Measurements from ENCODE around the gene HDAC11. TPM values are rescaled to one million over a fixed set of nuclear protein-coding genes. Genes with fewer than 3 reads are reported as not detected.

Gene HDAC11
- total and polyA plus RNA-seq, 4 donors: 2.5 to 9.0 (median 3.2) TPM

- Histone ChIP-seq H3K4me3 (ENCODE audit: low read depth in 1 of 3, low read length in 3 of 3) (no peak overlapping the region), H3K4me1 (ENCODE audit: control insufficient read depth in 4 of 4, insufficient read depth in 4 of 4, low read length in 3 of 4) (peaks cover 0 to 4% (median 2%) of the 10 kb centered on the region in 4 donors), H3K9me3 (ENCODE audit: control insufficient read depth in 4 of 4, low read length in 3 of 4) (no peaks in the 10 kb centered on the region), H3K36me3 (ENCODE audit: control insufficient read depth in 4 of 4, insufficient read depth in 3 of 4, low read depth in 1 of 4, low read length in 3 of 4) (no peaks in the 10 kb centered on the region), H3K27me3 (ENCODE audit: control insufficient read depth in 4 of 4, insufficient read depth in 4 of 4, low read length in 3 of 4) (no peaks in the 10 kb centered on the region), H3K27ac (ENCODE audit: low read depth in 1 of 2, low read length in 2 of 2) (no peak overlapping the region), H3K9ac (ENCODE audit: low read depth in 1 of 2, low read length in 2 of 2) (no peak overlapping the region)
- TF ChIP-seq RAD21 (IDR thresholded peaks at IDR 0.05) (peak in 1 of 2 donors; percentile 52), FOXA2 (IDR thresholded peaks at IDR 0.05) (no peak), CTCF (IDR thresholded peaks at IDR 0.05; ENCODE audit: low read depth, low read length, missing input control) (peak; percentile 35), TAF1 (conservative IDR thresholded peaks at IDR 0.05) (no peak), ATF3 (IDR thresholded peaks at IDR 0.05) (no peak), RXRA (IDR thresholded peaks at IDR 0.05) (no peak)
- WGBS: 86% methylated on average over 15 of the region's 15 CpGs
- DNase-seq (ENCODE audit: low spot score): no peak
These were observed 20.2 kb downstream of the HDAC11 start for GRCh38 chr3:13500133-13500885.

- no peak for DNase-seq (ENCODE audit: low spot score)
- H3K4me1 ChIP-seq (ENCODE audit: control insufficient read depth in 4 of 4, insufficient read depth in 4 of 4, low read length in 3 of 4): peaks cover 0 to 4% (median 2%) of the 10 kb centered on the region in 4 donors
- no peak for TF ChIP-seq CTCF (IDR thresholded peaks at IDR 0.05; ENCODE audit: low read depth, low read length, missing input control)
- no peak for TF ChIP-seq TAF1 (conservative IDR thresholded peaks at IDR 0.05)
- no peak for TF ChIP-seq RXRA (IDR thresholded peaks at IDR 0.05)
- TF ChIP-seq HNF4G (IDR thresholded peaks at IDR 0.05): no peak
- no peaks in the 10 kb centered on the region for H3K9me3 ChIP-seq (ENCODE audit: control insufficient read depth in 4 of 4, low read length in 3 of 4)
- no peak overlapping the region for H3K4me3 ChIP-seq (ENCODE audit: low read depth in 1 of 3, low read length in 3 of 3)
- H3K27ac ChIP-seq (ENCODE audit: low read depth in 1 of 2, low read length in 2 of 2): no peak overlapping the region
- no peak overlapping the region for H3K9ac ChIP-seq (ENCODE audit: low read depth in 1 of 2, low read length in 2 of 2)
- WGBS: 95% methylated on average over 4 of the region's 4 CpGs
- H3K36me3 ChIP-seq (ENCODE audit: control insufficient read depth in 4 of 4, insufficient read depth in 3 of 4, low read depth in 1 of 4, low read length in 3 of 4): no peaks in the 10 kb centered on the region
- no peaks in the 10 kb centered on the region for H3K27me3 ChIP-seq (ENCODE audit: control insufficient read depth in 4 of 4, insufficient read depth in 4 of 4, low read length in 3 of 4)
These were observed 20.9 kb downstream of the HDAC11 start for GRCh38 chr3:13501056-13501455.

- DNase-seq (ENCODE audit: low spot score): no peak
- TF ChIP-seq RAD21 (IDR thresholded peaks at IDR 0.05) (no peak), JUND (IDR thresholded peaks at IDR 0.05) (no peak), TAF1 (conservative IDR thresholded peaks at IDR 0.05) (no peak), HNF4A (conservative IDR thresholded peaks at IDR 0.05) (no peak), EGR1 (IDR thresholded peaks at IDR 0.05; ENCODE audit: low read depth in 2 of 2) (no peak), ZBTB33 (IDR thresholded peaks at IDR 0.05) (no peak), FOXA2 (IDR thresholded peaks at IDR 0.05) (no peak), FOXA1 (IDR thresholded peaks at IDR 0.05) (no peak), ATF3 (IDR thresholded peaks at IDR 0.05) (no peak), HNF4G (IDR thresholded peaks at IDR 0.05) (no peak), RXRA (IDR thresholded peaks at IDR 0.05) (no peak), NR2F2 (IDR thresholded peaks at IDR 0.05) (no peak), GABPA (IDR thresholded peaks at IDR 0.05 in 1 of 2, conservative IDR thresholded peaks at IDR 0.05 in 1 of 2) (no peak)
- H3K9me3 ChIP-seq (ENCODE audit: control insufficient read depth in 4 of 4, low read length in 3 of 4): no peaks in the 10 kb centered on the region
- 95% methylated on average over 4 of the region's 4 CpGs for WGBS
- H3K4me1 ChIP-seq (ENCODE audit: control insufficient read depth in 4 of 4, insufficient read depth in 4 of 4, low read length in 3 of 4): peaks cover 0 to 2% (median under 1%) of the 10 kb centered on the region in 4 donors
- no peaks in the 10 kb centered on the region for H3K36me3 ChIP-seq (ENCODE audit: control insufficient read depth in 4 of 4, insufficient read depth in 3 of 4, low read depth in 1 of 4, low read length in 3 of 4)
- H3K9ac ChIP-seq (ENCODE audit: low read depth in 1 of 2, low read length in 2 of 2): no peak overlapping the region
- H3K4me3 ChIP-seq (ENCODE audit: low read depth in 1 of 3, low read length in 3 of 3): no peak overlapping the region
- no peaks in the 10 kb centered on the region for H3K27me3 ChIP-seq (ENCODE audit: control insufficient read depth in 4 of 4, insufficient read depth in 4 of 4, low read length in 3 of 4)
- no peak overlapping the region for H3K27ac ChIP-seq (ENCODE audit: low read depth in 1 of 2, low read length in 2 of 2)
These were observed 21.4 kb downstream of the HDAC11 start for GRCh38 chr3:13501521-13501920.
